NCI-H526 (cell line): ENCODE data around the gene PODXL2.
"Not testable (repeated sequence)": the region's sequence is repeated elsewhere in the genome, so short reads cannot be mapped to it uniquely, and the experiment has no call there.

ENCODE experiments used
- DNase-seq, 2 experiments: peaks; one replicate each; lab custom pipeline; 2025; lab: John Stamatoyannopoulos, UW

Gene PODXL2

DNA sequence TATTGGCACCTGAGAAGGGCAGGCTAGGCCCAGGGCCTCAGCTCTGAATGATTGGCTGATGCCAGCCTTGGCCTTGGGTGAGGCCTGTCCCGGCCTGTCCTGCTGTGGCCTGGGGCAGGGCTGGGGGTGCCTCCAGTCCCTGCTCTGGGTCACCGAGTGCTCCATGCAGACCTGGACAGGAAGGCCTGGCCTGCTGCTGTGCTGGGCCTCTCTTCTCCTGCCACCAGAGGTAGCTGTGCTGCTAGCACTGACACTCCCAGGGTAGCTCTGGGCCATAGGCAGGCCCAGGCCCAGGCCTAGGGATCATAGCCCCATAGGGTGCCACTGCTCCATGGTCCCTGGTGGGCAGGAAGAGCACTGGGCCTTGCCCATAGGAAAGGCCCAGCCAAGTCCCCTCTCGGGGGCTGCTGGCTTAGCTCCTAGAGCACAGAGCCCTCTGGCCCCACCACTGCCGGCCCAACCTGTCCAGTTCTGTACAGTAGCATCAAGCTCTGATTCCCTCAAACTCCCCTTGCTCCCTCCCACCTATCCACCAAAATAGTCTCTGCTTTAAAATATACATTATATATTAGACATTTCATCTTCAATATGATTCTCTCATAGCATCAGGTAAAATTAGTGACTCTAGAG is 62.0 kb downstream of the PODXL2 start:
- peak in 1 of 2 experiments; percentile 83 for DNase-seq

- no peak for DNase-seq
These were observed 62.5 kb downstream of the PODXL2 start for GRCh38 chr3:127691489-127691888.

DNA sequence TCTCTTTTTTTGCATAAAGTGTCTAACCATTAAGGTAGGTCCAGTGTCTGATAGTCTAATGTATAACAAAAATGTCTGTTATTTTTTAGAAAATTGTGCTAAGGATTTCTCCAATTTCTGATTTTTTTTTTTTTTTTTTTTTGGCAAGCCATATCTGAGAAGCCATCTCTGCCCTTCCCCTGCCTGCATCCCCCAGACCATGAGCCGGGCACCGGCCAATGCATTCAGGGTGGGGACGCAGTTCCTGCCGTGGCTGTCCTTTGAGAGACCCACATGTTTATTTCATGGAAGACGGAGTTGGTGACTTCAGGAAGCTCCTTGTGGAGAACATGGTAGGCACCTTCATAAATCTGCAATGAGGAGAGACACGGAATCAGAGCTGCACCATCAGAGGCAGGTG is 63.0 kb downstream of the PODXL2 start:
- DNase-seq: no peak

DNA sequence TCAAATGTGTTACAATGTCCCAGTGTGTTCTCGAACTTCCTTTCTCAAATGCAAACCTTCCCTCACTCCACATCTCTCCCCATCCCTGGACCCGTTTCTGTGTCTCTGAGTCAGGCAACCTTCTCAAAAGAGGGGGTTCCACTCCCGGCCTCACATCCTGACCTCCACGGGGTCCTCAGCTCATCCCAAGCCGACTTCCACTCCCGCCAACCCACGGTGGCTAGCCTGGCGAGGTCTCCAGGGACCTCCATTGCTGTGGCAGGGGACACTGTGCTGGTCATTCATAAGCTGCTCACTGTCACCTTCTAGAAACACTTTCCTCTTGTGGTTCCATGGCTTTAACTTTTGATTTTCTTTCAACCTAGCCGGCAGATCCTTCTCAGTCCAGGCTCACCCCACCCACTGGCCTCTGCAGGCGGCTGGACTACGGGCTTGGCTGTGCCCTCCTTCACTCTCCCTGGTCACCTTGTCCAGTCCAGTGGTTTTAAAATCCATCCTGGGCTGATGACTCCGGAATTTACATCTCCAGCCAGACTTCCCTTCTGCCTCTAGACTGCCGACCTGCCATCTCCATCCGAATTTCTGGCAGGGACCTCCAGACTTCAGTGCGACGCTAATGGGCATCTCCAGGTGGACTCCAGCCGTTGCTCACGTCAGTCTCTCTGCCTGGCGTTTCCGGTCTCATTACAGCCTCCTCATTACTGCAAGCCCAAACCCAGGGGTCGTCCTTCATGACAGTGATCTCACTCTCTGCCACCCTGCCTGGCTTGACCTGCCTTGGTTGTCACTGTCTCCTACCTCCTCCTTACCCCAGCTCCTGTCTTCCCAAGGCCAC is 63.7 kb downstream of the PODXL2 start:
- no peak for DNase-seq

DNA sequence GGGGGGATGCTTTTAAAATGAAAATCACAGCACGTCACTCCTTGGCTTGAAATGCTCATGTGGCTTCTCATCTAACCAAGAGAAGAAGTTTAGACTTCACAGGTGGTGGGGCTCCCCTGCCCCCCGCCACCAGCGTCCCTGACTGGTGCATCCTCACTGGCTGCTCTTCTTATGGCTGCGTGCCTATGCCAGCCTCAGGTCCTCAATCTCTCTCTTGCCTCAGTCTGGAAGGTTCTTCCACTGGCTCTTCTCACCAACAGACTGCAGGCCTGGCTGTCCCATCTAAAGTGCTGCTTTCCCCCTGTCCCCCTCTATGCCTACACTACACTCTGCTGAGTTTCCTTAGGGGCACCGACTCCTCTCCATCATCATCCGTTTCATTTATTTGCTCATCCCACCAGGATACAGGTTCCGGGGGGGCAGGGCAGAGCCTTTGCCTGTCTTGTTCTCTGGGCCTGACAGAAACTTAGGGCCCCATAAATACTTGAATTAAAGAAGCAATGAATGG is 64.4 kb downstream of the PODXL2 start:
- DNase-seq: no peak

DNA sequence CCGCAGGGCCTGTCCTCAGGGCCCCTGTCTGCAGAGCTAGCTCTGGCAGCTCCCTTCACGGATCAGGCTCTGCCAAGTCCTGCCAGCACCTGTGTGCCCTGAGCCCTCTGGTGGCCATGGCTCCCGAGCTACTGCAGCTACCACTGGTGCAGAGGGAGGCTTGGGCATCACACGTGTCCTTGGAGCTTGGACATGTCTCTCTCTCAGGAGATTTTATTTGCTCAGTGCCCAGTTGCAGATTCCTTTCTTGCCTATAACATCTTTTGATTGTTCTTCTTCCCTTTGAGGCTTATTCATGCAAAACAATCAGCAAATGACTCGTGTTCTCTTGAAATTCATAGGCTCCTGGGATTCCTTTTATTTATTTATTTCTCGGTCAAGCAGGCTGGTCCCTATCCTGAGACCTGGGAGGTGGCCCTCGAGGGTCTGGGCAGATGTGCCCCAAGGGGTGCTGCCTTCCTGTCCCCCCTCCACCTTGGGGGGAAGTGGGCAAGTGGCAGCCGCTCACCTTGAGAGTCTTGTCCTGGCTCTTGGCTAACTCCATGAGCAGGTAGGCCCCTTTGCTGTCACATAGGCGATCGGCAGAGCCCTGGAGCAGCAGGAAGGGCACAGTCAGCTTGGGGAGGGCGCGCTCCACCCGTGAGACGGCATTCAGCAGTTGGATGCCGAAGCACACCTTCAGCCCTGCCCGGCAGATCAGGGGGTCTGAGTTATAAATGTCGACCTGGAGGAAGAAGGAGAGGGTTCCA is 65.7 kb downstream of the PODXL2 start:
- DNase-seq: peak; percentile 62 to 90

GRCh38 chr3:127697551-127698240 is 68.7 kb downstream of the PODXL2 start:
- peak; percentile 52 to 82 for DNase-seq

- DNase-seq: no peak
These were observed 69.3 kb downstream of the PODXL2 start for GRCh38 chr3:127698286-127698685.

DNA sequence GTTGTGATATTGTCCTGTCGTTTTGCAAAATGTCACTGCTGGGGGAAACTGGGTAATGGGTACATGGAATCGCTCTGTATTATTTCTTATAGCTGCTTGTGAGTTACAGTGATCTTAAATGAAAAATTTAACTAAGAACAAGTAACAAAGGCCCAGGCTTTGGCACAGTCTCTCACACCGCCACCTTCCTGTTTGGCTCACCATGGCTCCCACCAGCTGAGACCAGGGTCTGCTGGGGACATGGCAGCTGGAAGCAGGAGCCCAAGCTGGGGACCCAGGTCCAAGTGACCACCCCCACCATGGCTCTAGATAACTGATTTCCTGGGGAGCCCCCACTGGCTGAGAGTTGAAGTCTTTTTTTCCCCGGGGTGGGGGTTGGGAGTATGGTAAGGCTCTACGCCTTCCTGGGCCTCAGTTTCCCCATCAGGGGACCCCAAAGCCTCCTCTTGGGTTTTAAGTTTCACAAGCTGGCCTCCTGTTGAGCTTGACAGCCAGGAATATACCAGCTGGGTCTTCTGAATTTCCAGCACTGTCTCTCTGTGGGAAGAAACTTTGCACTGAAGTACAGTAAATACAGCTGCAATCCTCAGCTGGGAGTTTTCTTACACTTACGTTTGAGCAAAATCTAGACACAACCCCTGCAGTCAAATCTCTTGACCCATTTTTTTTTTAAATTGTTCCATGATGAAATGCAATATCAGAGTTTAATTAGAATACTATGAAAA is 69.9 kb downstream of the PODXL2 start:
- no peak for DNase-seq

GRCh38 chr3:127699416-127700300 is 70.7 kb downstream of the PODXL2 start:
- DNase-seq: no peak

- no peak for DNase-seq
These were observed 71.4 kb downstream of the PODXL2 start for GRCh38 chr3:127700406-127700805.

DNA sequence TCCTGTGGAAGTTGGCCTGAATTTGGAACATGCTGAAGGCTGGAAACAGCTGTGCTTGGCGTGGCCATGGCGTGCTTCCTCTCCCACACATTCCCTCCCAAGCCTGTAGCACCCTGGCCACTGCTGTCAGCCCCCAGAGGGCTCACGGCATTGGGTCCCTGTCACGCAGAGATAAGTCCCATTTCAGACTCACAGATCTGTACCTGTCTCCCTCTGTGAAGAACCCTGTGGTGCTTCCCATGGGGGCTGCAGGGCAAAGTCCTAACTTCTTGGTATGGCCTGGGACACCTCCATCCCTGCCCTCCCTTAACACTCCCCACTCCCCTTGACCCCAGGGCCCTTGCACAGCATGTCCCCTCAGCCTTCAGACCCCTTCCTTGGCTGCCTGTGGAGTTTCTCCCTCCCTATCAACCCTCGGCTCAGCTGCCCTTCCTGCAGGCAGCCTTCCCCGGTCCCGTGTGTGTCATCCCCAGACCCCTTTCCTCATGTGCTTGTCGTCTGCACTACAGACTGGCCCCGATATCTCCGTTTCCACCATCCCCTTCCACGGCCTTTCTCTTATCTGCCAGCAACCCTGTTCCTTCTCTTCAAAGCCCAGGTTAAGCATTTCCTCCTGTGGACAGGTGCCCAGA is 72.4 kb downstream of the PODXL2 start:
- no peak for DNase-seq

GRCh38 chr3:127702151-127702578 is 73.2 kb downstream of the PODXL2 start:
- no peak for DNase-seq

DNA sequence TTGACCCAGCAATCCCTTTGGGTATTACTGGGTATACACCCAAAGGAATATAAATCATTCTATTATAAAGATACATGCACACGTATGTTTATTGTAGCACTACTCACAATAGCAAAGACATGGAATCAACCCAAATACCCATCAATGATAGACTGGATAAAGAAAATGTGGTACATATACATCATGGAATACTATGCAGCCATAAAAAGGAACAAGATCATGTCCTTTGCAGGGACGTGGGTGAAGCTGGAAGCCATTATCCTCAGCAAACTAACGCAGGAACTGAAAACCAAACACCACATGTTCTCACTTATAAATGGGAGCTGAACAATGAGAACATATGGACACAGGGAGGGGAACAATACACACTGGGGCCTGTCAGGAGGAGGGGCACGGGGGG is 75.9 kb downstream of the PODXL2 start:
- not testable (repeated sequence) for DNase-seq

DNA sequence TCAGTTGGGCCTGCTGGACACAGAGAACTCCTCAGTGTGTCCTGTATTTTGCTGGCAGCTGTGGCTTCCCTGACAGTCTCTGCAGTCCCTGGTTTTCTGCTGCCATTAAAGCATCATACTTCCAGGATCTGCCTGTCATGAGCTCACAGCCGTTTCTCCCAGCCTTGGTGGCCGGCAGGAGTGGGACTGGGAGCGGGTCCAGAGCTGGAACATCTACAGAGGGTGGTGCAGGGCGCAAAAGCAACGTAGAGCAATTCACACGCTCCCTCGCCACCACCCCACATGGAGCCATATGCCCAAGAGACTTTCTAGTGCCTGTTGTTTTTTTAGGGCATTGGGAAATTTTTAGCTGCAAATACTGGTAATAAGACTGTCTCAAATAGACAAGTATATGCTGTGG is 77.3 kb downstream of the PODXL2 start:
- DNase-seq: no peak

DNA sequence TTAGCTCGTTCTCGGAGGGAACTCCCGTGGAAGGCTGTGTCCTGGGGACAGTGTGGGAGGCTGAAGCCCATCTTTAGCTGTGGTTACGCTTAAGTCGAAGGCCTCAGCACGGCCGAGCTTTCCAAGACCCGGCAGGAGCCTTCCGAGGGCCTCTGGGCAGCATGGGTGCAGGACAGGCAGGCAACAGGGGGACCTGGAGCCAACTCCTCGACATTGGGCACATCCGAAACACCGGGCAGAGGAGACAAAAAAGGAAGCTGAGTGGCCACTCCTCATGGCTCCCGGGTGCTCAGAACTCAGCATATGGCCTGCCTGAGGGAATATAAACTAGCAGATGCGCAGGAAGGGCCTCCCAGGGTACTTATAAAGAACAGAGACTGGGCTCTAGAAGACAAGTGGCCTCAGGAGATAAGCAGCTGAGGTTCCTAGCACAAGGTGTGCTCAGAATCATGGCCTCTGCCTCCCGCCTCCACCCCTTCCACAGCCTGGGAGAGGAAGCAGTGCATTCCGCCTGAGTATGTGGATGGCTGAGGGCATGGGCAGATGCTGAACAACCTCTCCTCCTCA is 77.9 kb downstream of the PODXL2 start:
- no peak for DNase-seq

DNA sequence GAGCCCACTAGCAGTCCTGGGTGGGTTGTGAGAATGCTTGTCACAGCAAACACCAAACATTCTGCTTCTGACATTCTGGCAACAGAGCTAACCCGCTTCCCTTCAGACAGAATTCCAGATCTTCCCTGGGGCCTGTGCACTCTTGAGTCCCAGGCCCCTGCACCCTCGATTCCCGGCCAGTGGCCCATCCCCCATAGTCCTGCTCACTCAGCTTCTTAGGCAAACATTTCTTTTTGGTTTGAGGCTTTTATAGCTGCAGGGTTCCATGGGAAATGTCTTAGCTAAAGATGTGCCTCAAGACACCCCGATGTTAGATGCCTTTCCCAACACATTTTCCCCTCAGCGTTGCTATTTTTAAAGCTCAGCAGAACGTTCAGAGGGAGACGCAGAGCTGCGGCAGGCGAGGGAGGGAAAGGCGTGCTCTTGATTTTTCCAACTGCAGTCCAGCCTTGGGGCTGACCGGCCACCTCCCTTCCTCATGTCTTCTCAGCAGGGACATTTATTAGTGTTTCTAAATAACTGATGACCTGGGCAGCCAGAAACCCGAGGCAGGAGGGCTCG is 78.9 kb downstream of the PODXL2 start:
- DNase-seq: no peak

GRCh38 chr3:127708837-127709236 is 79.9 kb downstream of the PODXL2 start:
- DNase-seq: no peak
